DMS79 (cell line): ENCODE data around the gene POU2F1.
"Not testable (repeated sequence)": the region's sequence is repeated elsewhere in the genome, so short reads cannot be mapped to it uniquely, and the experiment has no call there.

Experiments
- DNase-seq: peaks from one replicate; lab custom pipeline; 2025; lab: John Stamatoyannopoulos, UW

POU2F1 gene

GRCh38 chr1:167205306-167206050 lies 15.2 kb upstream of the POU2F1 start:
- DNase-seq: not testable (repeated sequence)

- DNase-seq: no peak
These were observed 14.4 kb upstream of the POU2F1 start for GRCh38 chr1:167206166-167206835.

- no peak for DNase-seq
These were observed 12.6 kb upstream of the POU2F1 start for GRCh38 chr1:167207940-167208623.

GRCh38 chr1:167208624-167208976 lies 12.1 kb upstream of the POU2F1 start:
- DNase-seq: no peak

GRCh38 chr1:167209044-167209443 lies 11.6 kb upstream of the POU2F1 start:
- DNase-seq: no peak

GRCh38 chr1:167210966-167211674 lies 9.6 kb upstream of the POU2F1 start:
- no peak for DNase-seq

- DNase-seq: no peak
These were observed 8.7 kb upstream of the POU2F1 start for GRCh38 chr1:167212025-167212424.

- DNase-seq: no peak
These were observed 3.9 kb upstream of the POU2F1 start for GRCh38 chr1:167216809-167217208.

GRCh38 chr1:167219194-167219593 lies 1.5 kb upstream of the POU2F1 start:
- DNase-seq: no peak

- peak; percentile 76 for DNase-seq
These were observed 795 bp upstream of the POU2F1 start for GRCh38 chr1:167219646-167220536.

- no peak for DNase-seq
These were observed 546 bp downstream of the POU2F1 start for GRCh38 chr1:167221126-167221737.

GRCh38 chr1:167221738-167222610 lies 1.3 kb downstream of the POU2F1 start:
- DNase-seq: peak; percentile 71

GRCh38 chr1:167223144-167224103 lies 2.7 kb downstream of the POU2F1 start:
- no peak for DNase-seq

- not testable (repeated sequence) for DNase-seq
These were observed 4.1 kb downstream of the POU2F1 start for GRCh38 chr1:167224734-167225235.

GRCh38 chr1:167225920-167226319 lies 5.2 kb downstream of the POU2F1 start:
- no peak for DNase-seq

GRCh38 chr1:167227934-167228378 lies 7.3 kb downstream of the POU2F1 start:
- no peak for DNase-seq

- no peak for DNase-seq
These were observed 9.2 kb downstream of the POU2F1 start for GRCh38 chr1:167229719-167230385.

- DNase-seq: no peak
These were observed 9.8 kb downstream of the POU2F1 start for GRCh38 chr1:167230437-167230836.
